Fibroblast of pulmonary artery (primary cell): ENCODE results near the gene STK17A.

Experiments
- DNase-seq: peaks from one replicate; pipeline ENCODE4 v3.0.0-alpha.2; 2010; ENCODE audit warnings: low read depth
- H3K4me3 ChIP-seq: replicated peaks from 2 replicates; pipeline ENCODE4 v1.5.1; 2011; ENCODE audit warnings: low read depth, mild to moderate bottlenecking, control low read depth, low read length, moderate library complexity
- CTCF ChIP-seq: IDR thresholded peaks from 2 replicates; pipeline ENCODE4 v1.5.1; 2011; ENCODE audit warnings: mild to moderate bottlenecking, control low read depth, low read length, inconsistent platforms; ENCODE audit errors: missing control alignments

Gene STK17A

DNA sequence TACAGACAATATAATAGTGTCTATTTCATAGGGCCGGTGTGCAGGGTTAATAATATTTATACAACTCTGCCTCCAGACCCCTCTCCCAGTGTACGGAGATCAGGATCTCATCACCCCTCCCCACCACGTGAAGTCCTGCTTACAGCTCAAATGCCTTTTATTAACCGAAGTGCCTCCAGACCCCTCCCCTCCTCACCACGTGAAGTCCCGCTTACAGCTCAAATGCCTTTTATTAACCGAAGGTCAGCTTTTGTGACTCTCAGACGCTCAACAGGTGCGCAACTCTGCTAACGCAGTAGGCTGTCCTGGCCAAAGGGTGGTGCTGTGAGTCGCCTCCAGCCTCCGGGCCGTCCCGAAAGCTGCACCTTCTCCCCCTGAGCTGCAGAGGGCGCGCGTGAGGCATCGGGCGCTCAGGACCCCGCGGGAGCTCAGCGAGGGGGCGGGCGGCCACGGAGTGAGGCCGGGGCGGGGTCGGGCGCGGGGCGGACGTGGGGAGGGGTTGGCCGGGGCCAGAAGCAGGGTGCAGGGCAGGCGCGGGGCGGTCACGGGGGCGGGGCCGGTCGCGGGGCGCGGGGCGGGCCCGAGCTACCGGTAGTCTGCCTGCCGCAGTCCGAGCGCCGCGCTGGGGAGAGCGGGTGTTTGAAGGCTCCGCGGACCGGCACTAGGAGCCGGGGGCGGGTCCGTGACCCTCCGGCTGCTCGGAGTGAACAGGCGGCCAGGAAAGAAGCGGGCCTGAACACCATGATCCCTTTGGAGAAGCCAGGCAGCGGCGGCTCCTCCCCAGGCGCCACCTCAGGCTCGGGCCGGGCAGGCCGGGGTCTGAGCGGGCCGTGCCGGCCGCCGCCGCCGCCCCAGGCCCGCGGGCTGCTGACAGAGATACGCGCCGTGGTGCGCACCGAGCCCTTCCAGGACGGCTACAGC is at the start of gene STK17A:
Gene STK17A (plus strand): TSS at position 606 of the 921 bp plus-strand sequence. CDS start 136 bp downstream, at position 742.
- DNase-seq = peak; percentile 92
- TF ChIP-seq CTCF = peak; percentile 96
- peak within 1 kb of the TSS; percentile 93 for H3K4me3 ChIP-seq

DNA sequence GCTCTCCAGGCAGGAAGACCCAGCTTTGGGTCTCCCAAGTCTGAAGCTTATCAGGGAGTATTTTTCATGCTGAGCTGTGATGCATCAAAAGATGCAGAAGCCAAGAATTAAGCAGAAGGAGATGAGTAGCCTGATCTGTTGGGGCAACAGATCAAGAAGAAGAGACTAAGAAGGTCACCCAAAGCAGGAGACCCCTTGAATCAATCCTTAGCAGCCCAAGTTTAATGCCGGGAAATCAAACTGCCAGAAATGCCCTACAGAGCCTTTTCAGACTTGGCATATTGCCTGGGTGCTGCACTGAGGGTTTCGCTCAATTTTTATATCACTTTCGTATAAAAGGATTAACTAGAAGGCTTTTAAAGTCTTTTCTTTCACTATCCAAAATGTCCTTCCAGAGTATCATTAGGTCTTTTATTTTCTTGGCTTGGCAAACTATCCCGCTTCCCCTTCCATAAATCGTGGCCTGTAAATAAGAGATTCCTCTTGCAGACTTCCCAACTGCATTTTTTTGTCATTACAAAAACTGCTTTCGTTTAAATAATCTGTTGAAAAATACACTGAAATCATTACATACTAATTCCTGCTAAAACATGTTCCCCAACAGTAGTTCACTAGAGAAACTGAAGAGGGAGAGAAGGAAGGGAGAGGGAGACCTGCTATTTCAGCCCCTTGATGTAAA is 49.0 kb upstream of the STK17A start:
- peak; percentile 24 for DNase-seq
- no peak for TF ChIP-seq CTCF
- H3K4me3 ChIP-seq = no peak overlapping the region

DNA sequence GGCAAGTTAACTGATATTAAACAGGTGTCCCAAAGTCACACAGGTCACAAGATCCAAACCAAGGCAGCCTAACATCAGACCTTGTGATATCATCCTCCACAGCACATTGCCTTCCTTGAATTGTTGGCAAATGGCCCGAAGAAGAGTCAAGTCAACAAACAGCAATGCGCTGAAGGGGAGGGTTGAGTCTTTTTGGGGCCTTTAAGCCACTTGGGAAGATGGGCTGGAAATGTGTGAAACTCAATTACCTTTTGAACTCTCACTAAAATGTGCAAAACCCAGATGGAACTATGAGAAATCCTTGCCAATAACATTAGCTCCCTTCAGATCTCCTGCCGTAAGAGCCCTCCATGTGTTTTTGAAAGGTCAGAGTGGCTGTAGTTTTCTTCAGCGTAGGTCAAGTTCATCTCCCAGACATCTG is 47.9 kb upstream of the STK17A start:
- no peak overlapping the region for H3K4me3 ChIP-seq
- peak; percentile 24 for DNase-seq
- no peak for TF ChIP-seq CTCF

GRCh38 chr7:43535810-43536585 is 46.9 kb upstream of the STK17A start:
- no peak for TF ChIP-seq CTCF
- no peak overlapping the region for H3K4me3 ChIP-seq
- peak; percentile 90 for DNase-seq

DNA sequence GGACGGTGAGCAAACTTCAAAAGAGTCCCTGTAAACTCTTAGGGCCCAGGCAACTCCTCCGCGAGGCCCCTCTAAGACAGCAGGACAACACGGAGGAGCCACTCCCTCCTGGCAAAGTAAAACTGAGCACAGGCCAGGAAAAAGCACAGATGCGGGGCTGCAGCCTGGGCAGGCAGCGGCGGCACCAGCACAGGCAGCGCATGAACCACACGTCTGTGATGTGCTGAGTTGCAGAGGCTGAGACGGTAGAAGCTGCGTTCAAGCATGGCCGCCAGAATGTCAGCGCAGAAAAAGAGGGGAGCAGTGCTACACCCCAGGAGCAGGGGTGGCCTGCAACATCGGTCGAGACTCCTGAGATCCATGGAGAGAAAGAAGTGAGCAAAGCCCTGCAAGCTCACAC is 46.1 kb upstream of the STK17A start:
- H3K4me3 ChIP-seq = no peak overlapping the region
- no peak for TF ChIP-seq CTCF
- no peak for DNase-seq

GRCh38 chr7:43537765-43538403 is 45.0 kb upstream of the STK17A start:
- no peak for TF ChIP-seq CTCF
- DNase-seq = peak; percentile 46
- H3K4me3 ChIP-seq = no peak overlapping the region
